Ishikawa (cell line): ENCODE results near the gene REP15.

Experiments
- CEBPB ChIP-seq: IDR thresholded peaks from 2 replicates; pipeline ENCODE4 v1.6.1; 2012
- CREB1 ChIP-seq: IDR thresholded peaks from 2 replicates; pipeline ENCODE4 v1.6.1; 2012; ENCODE audit warnings: low read depth
- EGR1 ChIP-seq: IDR thresholded peaks from 2 replicates; pipeline ENCODE4 v1.6.1; 2012
- EP300 ChIP-seq: IDR thresholded peaks from 2 replicates; pipeline ENCODE4 v1.6.1; 2012; ENCODE audit warnings: borderline replicate concordance
- FOXM1 ChIP-seq: IDR thresholded peaks from 2 replicates; pipeline ENCODE4 v1.6.1; 2012; ENCODE audit warnings: low read depth, borderline replicate concordance
- NFIC ChIP-seq: IDR thresholded peaks from 2 replicates; pipeline ENCODE4 v1.6.1; 2012
- TAF1 ChIP-seq: IDR thresholded peaks from 2 replicates; pipeline ENCODE4 v1.6.1; 2012; ENCODE audit warnings: low read depth, mild to moderate bottlenecking
- TCF12 ChIP-seq: IDR thresholded peaks from 2 replicates; pipeline ENCODE4 v1.6.1; 2012; ENCODE audit warnings: low read depth
- TEAD4 ChIP-seq: IDR thresholded peaks from 2 replicates; pipeline ENCODE4 v1.6.1; 2012
- YY1 ChIP-seq: IDR thresholded peaks from 2 replicates; pipeline ENCODE4 v1.6.1; 2012; ENCODE audit warnings: low read depth
- ZBTB7A ChIP-seq: IDR thresholded peaks from 2 replicates; pipeline ENCODE4 v1.6.1; 2012; ENCODE audit warnings: low read depth
- TF ChIP-seq, protein P1 (sequence below): IDR thresholded peaks from 2 replicates; pipeline ENCODE4 v1.6.1; 2012; ENCODE audit warnings: low read depth, mild to moderate bottlenecking
- TF ChIP-seq, protein P2 (sequence below): IDR thresholded peaks from 2 replicates; pipeline ENCODE4 v1.6.1; 2012
- TF ChIP-seq, protein P3 (sequence below): IDR thresholded peaks from 2 replicates; pipeline ENCODE4 v1.6.1; 2012

DNA sequence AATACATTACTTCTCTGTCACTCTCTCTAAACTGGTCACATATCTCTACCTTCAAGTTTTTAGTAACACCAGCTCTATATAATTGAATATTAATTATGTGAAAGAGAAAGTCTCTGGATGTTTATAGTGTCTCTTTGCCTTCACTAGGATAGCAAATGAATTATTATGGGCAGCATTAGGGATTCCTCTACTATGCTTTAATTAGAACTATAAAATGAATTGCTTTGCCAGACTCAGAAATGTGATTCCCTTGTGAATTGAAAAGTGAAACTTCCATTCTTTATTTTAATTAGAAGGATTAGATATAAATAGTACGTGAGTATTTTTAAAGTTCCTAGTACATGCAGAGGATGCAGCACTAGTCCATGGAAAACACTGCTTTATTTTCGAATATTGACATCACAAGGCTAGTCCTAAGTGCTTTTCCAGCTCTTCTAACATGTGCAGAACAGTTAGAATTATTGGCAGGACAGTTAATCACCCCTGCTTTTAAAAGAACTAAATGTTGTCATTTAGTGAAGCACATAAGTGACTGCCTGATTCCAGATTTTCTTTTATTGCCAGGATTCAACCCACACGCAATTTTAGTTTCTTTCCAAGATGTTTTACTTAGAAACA, 23.0 kb upstream of the REP15 start:
- TF ChIP-seq EGR1 (no peak), CEBPB (no peak), EP300 (no peak), CREB1 (no peak), TAF1 (no peak), YY1 (no peak), TEAD4 (no peak), TCF12 (no peak), ZBTB7A (no peak), FOXM1 (no peak), NFIC (no peak)
- TF ChIP-seq, protein P1, sequence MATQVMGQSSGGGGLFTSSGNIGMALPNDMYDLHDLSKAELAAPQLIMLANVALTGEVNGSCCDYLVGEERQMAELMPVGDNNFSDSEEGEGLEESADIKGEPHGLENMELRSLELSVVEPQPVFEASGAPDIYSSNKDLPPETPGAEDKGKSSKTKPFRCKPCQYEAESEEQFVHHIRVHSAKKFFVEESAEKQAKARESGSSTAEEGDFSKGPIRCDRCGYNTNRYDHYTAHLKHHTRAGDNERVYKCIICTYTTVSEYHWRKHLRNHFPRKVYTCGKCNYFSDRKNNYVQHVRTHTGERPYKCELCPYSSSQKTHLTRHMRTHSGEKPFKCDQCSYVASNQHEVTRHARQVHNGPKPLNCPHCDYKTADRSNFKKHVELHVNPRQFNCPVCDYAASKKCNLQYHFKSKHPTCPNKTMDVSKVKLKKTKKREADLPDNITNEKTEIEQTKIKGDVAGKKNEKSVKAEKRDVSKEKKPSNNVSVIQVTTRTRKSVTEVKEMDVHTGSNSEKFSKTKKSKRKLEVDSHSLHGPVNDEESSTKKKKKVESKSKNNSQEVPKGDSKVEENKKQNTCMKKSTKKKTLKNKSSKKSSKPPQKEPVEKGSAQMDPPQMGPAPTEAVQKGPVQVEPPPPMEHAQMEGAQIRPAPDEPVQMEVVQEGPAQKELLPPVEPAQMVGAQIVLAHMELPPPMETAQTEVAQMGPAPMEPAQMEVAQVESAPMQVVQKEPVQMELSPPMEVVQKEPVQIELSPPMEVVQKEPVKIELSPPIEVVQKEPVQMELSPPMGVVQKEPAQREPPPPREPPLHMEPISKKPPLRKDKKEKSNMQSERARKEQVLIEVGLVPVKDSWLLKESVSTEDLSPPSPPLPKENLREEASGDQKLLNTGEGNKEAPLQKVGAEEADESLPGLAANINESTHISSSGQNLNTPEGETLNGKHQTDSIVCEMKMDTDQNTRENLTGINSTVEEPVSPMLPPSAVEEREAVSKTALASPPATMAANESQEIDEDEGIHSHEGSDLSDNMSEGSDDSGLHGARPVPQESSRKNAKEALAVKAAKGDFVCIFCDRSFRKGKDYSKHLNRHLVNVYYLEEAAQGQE = no peak
- TF ChIP-seq, protein P2, sequence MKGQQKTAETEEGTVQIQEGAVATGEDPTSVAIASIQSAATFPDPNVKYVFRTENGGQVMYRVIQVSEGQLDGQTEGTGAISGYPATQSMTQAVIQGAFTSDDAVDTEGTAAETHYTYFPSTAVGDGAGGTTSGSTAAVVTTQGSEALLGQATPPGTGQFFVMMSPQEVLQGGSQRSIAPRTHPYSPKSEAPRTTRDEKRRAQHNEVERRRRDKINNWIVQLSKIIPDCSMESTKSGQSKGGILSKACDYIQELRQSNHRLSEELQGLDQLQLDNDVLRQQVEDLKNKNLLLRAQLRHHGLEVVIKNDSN = no peak
- TF ChIP-seq, protein P3, sequence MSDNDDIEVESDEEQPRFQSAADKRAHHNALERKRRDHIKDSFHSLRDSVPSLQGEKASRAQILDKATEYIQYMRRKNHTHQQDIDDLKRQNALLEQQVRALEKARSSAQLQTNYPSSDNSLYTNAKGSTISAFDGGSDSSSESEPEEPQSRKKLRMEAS = no peak
